BLaER1 treated with 17β-estradiol and CSF1 and Interleukin-3, amounts not matched to agents 10 nM and 100 nM (cell line): ENCODE data around the gene SYDE2.
"Not testable (repeated sequence)": the region's sequence is repeated elsewhere in the genome, so short reads cannot be mapped to it uniquely, and the experiment has no call there.

ENCODE experiments used
- H3K27ac ChIP-seq, 11 experiments: shearing (Covaris generic); formaldehyde crosslinking; 2 replicates each; pipeline ENCODE4 v1.8.1; 2022
- H3K27me3 ChIP-seq, 11 experiments: shearing (Covaris generic); formaldehyde crosslinking; 2 replicates each; pipeline ENCODE4 v1.8.1; 2022
- H3K36me3 ChIP-seq, 11 experiments: shearing (Covaris generic); formaldehyde crosslinking; 2 replicates each; pipeline ENCODE4 v1.8.1; 2022
- H3K4me1 ChIP-seq, 10 experiments: shearing (Covaris generic); formaldehyde crosslinking; 2 replicates each; pipeline ENCODE4 v1.8.1; 2022
- H3K4me2 ChIP-seq, 11 experiments: shearing (Covaris generic); formaldehyde crosslinking; 2 replicates each; pipeline ENCODE4 v1.8.1; 2022
- H3K4me3 ChIP-seq, 10 experiments: shearing (Covaris generic); formaldehyde crosslinking; 2 replicates each; pipeline ENCODE4 v1.8.1; 2022
- H3K9ac ChIP-seq, 11 experiments: shearing (Covaris generic); formaldehyde crosslinking; 2 replicates each; pipeline ENCODE4 v1.8.1; 2022
- H3K9me3 ChIP-seq, 11 experiments: shearing (Covaris generic); formaldehyde crosslinking; replicated peaks in 1 of 11; 2 replicates each; pipeline ENCODE4 v1.8.1; 2022
- H4K20me1 ChIP-seq, 11 experiments: shearing (Covaris generic); formaldehyde crosslinking; 2 replicates each; pipeline ENCODE4 v1.8.1; 2022
- Cebpa-rat ChIP-seq, 11 experiments: shearing (Covaris generic); IDR thresholded peaks; 2 replicates each; pipeline ENCODE4 v1.8.1; 2022

Gene SYDE2

GRCh38 chr1:85199667-85200462 lies 951 bp downstream of the SYDE2 start:
- Histone ChIP-seq H3K4me1 (peaks cover 0 to 20% (median 10%) of the 10 kb centered on the region in 10 experiments; a peak in 16 of 20 replicates), H3K4me2 (peak overlapping the region; percentile 91 to 100 (median 99)), H3K9me3 (no peaks in the 10 kb centered on the region), H3K27ac (no peak overlapping the region), H3K4me3 (peak overlapping the region; percentile 66 to 83 (median 72)), H3K27me3 (peaks cover 53 to 87% (median 76%) of the 10 kb centered on the region in 11 experiments), H4K20me1 (peaks cover 0 to 21% (median 9%) of the 10 kb centered on the region in 11 experiments; a peak in 11 of 22 replicates), H3K36me3 (no peaks in the 10 kb centered on the region), H3K9ac (no peak overlapping the region)
- no peak for TF ChIP-seq Cebpa-rat (IDR thresholded peaks at IDR 0.05)

DNA sequence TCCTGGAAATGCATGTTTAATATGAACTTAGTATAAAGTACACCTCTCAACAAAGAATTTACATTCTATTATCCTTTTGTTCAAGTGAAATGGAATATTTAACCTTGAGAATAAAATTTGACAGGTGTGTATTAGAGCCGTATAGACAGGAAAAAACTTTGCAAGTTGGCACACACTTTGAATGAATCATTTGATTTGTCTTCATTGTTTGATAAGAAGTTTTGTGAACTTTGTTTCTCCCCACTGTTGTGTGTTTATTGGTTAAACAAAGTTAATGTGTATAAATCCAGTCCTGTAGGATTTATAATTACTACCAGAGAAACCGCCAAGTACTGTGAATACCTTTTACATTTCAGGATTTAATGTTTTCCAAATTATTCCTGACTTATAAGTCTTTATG lies 2.0 kb downstream of the SYDE2 start:
- Histone ChIP-seq H3K27me3 (peaks cover 53 to 78% (median 73%) of the 10 kb centered on the region in 11 experiments), H3K4me2 (no peak overlapping the region), H3K4me3 (no peak overlapping the region), H3K9ac (no peak overlapping the region), H3K27ac (no peak overlapping the region), H3K9me3 (no peaks in the 10 kb centered on the region), H3K4me1 (peaks cover 0 to 20% (median 10%) of the 10 kb centered on the region in 10 experiments; a peak in 16 of 20 replicates), H3K36me3 (no peaks in the 10 kb centered on the region), H4K20me1 (peaks cover 0 to 21% (median 9%) of the 10 kb centered on the region in 11 experiments; a peak in 11 of 22 replicates)
- no peak for TF ChIP-seq Cebpa-rat (IDR thresholded peaks at IDR 0.05)

- no peak overlapping the region for H3K4me2 ChIP-seq
- peaks cover 32 to 53% (median 48%) of the 10 kb centered on the region in 11 experiments for H3K27me3 ChIP-seq
- H3K27ac ChIP-seq, result no peak overlapping the region
- H3K36me3 ChIP-seq, result no peaks in the 10 kb centered on the region
- H3K9ac ChIP-seq, result no peak overlapping the region
- peaks cover 0 to 14% (median 9%) of the 10 kb centered on the region in 11 experiments; a peak in 11 of 22 replicates for H4K20me1 ChIP-seq
- peaks cover 0 to 13% (median 4%) of the 10 kb centered on the region in 10 experiments; a peak in 11 of 20 replicates for H3K4me1 ChIP-seq
- no peaks in the 10 kb centered on the region for H3K9me3 ChIP-seq
- no peak for TF ChIP-seq Cebpa-rat (IDR thresholded peaks at IDR 0.05)
- H3K4me3 ChIP-seq, result no peak overlapping the region
These were observed 4.5 kb downstream of the SYDE2 start for GRCh38 chr1:85196358-85196757.

GRCh38 chr1:85195703-85196102 lies 5.1 kb downstream of the SYDE2 start:
- Histone ChIP-seq H3K27me3 (peaks cover 26 to 46% (median 42%) of the 10 kb centered on the region in 11 experiments), H3K27ac (no peak overlapping the region), H3K9me3 (no peaks in the 10 kb centered on the region), H3K36me3 (no peaks in the 10 kb centered on the region), H3K4me1 (peaks cover 0 to 8% (median 2%) of the 10 kb centered on the region in 10 experiments; a peak in 8 of 20 replicates), H3K4me3 (no peak overlapping the region), H3K4me2 (no peak overlapping the region), H4K20me1 (peaks cover 0 to 13% (median 8%) of the 10 kb centered on the region in 11 experiments; a peak in 11 of 22 replicates), H3K9ac (no peak overlapping the region)
- TF ChIP-seq Cebpa-rat (IDR thresholded peaks at IDR 0.05), result no peak

GRCh38 chr1:85192129-85192528 lies 8.7 kb downstream of the SYDE2 start:
- peaks cover 5 to 14% (median 10%) of the 10 kb centered on the region in 11 experiments; a peak in 16 of 22 replicates for H3K27me3 ChIP-seq
- not testable (repeated sequence) for H3K4me3 ChIP-seq, H3K27ac ChIP-seq, H3K4me2 ChIP-seq, H3K36me3 ChIP-seq, H3K4me1 ChIP-seq, H3K9me3 ChIP-seq, H4K20me1 ChIP-seq, H3K9ac ChIP-seq

GRCh38 chr1:85189120-85189519 lies 11.7 kb downstream of the SYDE2 start:
- Histone ChIP-seq H3K27me3 (no peaks in the 10 kb centered on the region), H3K4me3 (no peak overlapping the region)
- no peak for TF ChIP-seq Cebpa-rat (IDR thresholded peaks at IDR 0.05)

DNA sequence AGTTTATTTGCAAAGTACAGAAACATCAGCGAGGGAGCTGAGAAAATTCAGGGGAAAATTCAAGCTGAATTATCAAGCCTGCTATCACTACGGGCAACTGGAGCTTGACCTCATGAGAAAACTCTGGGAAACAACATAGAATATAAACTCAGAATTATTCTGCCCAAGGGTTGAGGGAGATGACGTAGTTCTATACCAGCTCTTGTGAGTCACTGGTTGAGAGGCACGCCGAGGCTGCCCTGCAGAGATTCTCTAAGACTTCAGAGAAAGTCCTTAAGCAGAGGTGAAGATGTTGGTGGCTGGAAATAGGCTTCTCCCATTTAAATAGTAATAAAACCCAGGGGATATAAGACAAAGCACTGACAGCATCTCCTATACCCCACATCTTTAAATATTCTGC lies 12.3 kb downstream of the SYDE2 start:
- Histone ChIP-seq H3K4me2 (no peak overlapping the region), H3K4me1 (no peaks in the 10 kb centered on the region), H3K4me3 (no peak overlapping the region), H3K9ac (no peak overlapping the region), H4K20me1 (no peaks in the 10 kb centered on the region), H3K27ac (no peak overlapping the region), H3K9me3 (no peaks in the 10 kb centered on the region), H3K27me3 (no peaks in the 10 kb centered on the region), H3K36me3 (no peaks in the 10 kb centered on the region)
- TF ChIP-seq Cebpa-rat (IDR thresholded peaks at IDR 0.05), result no peak

More at GRCh38 chr1:85189120-85189519, 11.7 kb downstream of the SYDE2 start:
- no peaks in the 10 kb centered on the region for H4K20me1 ChIP-seq
- no peak overlapping the region for H3K27ac ChIP-seq
- H3K4me2 ChIP-seq, result no peak overlapping the region
- H3K4me1 ChIP-seq, result no peaks in the 10 kb centered on the region
- H3K9ac ChIP-seq, result no peak overlapping the region
- H3K9me3 ChIP-seq, result no peaks in the 10 kb centered on the region
- no peaks in the 10 kb centered on the region for H3K36me3 ChIP-seq

DNA sequence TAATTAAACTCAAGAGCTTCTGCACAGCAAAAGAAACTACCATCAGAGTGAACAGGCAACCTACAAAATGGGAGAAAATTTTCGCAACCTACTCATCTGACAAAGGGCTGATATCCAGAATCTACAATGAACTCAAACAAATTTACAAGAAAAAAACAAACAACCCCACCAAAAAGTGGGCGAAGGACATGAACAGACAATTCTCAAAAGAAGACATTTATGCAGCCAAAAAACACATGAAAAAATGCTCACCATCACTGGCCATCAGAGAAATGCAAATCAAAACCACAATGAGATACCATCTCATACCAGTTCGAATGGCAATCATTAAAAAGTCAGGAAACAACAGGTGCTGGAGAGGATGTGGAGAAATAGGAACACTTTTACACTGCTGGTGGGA lies 13.8 kb downstream of the SYDE2 start:
- not testable (repeated sequence) for H3K9me3 ChIP-seq, H3K27me3 ChIP-seq, H3K36me3 ChIP-seq, H3K4me2 ChIP-seq, H3K9ac ChIP-seq, H3K4me3 ChIP-seq, H3K27ac ChIP-seq, H4K20me1 ChIP-seq, H3K4me1 ChIP-seq

GRCh38 chr1:85184245-85184644 lies 16.6 kb downstream of the SYDE2 start:
- H3K4me1 ChIP-seq, result no peaks in the 10 kb centered on the region
- H3K4me3 ChIP-seq, result no peak overlapping the region
- H3K9ac ChIP-seq, result no peak overlapping the region
- TF ChIP-seq Cebpa-rat (IDR thresholded peaks at IDR 0.05), result no peak
- H4K20me1 ChIP-seq, result no peaks in the 10 kb centered on the region
- H3K27ac ChIP-seq, result no peak overlapping the region
- no peak overlapping the region for H3K4me2 ChIP-seq
- no peaks in the 10 kb centered on the region for H3K36me3 ChIP-seq
- no peaks in the 10 kb centered on the region for H3K9me3 ChIP-seq
- H3K27me3 ChIP-seq, result no peaks in the 10 kb centered on the region

DNA sequence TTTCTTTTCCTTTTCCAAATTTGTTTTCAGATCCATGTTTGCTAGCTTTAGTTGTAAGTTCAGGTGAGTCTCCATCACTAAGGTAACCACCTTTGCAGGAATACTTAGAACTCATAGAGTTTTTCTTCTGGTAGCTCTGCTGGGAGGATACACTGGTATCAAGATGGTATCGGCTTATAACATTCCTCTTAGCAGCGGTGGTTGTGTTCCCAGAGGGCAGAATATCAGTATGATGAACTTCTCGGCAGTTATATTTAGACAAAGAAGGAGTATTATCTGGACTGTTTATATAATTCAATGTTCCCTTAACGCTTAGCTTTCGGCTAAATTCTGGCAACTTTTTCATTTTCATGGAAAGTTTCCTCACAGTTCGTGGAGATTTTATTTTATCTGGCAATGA lies 18.1 kb downstream of the SYDE2 start:
- H3K4me3 ChIP-seq, result no peak overlapping the region
- H3K36me3 ChIP-seq, result no peaks in the 10 kb centered on the region
- no peaks in the 10 kb centered on the region for H4K20me1 ChIP-seq
- H3K9me3 ChIP-seq, result no peaks in the 10 kb centered on the region
- no peak overlapping the region for H3K27ac ChIP-seq
- H3K9ac ChIP-seq, result no peak overlapping the region
- H3K4me2 ChIP-seq, result no peak overlapping the region
- no peaks in the 10 kb centered on the region for H3K27me3 ChIP-seq
- H3K4me1 ChIP-seq, result no peaks in the 10 kb centered on the region
- no peak for TF ChIP-seq Cebpa-rat (IDR thresholded peaks at IDR 0.05)
